ENCODE measurements around the gene LACTB.

DNA sequence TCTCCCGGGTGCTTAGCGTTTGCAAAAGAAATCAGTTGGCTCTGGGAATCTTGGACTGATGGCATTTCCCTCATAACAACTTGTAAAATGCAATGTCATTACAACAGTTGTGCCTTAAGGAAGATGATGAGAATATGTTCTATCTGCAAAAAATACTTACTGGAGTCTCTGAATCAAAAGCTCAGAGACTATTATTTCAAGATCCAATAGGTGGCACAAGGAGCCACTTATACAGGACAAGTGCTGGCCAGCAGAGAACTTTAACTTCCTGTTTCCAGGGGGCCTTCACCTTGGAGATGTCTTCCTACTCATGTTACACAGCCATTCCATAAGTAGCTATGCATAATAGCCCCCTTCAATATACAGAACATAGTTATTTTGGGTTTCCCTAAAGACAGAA, 44.6 kb downstream of the LACTB start:
- TF ChIP-seq POLR2A (IDR thresholded peaks at IDR 0.05) (no peak), CTCF (IDR thresholded peaks at IDR 0.05) (no peak)

Data from breast epithelium (tissue), 3 donors.